ENCODE results near the gene PTPRT. TPM values are rescaled to one million over a fixed set of nuclear protein-coding genes. Genes with fewer than 3 reads are reported as not detected.

Gene PTPRT
- total and polyA plus RNA-seq, 10 of the 15 experiments (the other 5 are each of a cell fraction or from before 2014, with no cell fraction given) = not detected

DNA sequence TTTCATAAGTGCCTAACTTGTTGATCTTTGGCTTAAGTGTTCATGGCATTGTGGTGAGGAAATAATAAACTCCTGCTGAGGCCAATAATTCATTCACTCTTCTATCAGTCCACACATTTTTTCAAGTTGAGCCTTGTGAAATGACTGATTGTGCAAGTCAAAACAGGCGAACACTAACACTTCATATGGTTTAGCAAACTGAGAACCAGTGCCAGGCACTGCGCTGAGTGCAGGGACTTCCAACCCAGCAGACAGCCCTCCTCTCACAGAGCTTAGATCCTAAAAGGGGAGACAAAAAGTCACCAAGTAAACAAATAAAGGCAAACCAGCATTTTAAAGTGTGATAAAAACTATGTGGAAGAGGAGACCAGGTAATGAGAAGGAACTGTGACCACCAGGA, 435.0 kb downstream of the PTPRT start (continued):
- TF ChIP-seq, protein P1, sequence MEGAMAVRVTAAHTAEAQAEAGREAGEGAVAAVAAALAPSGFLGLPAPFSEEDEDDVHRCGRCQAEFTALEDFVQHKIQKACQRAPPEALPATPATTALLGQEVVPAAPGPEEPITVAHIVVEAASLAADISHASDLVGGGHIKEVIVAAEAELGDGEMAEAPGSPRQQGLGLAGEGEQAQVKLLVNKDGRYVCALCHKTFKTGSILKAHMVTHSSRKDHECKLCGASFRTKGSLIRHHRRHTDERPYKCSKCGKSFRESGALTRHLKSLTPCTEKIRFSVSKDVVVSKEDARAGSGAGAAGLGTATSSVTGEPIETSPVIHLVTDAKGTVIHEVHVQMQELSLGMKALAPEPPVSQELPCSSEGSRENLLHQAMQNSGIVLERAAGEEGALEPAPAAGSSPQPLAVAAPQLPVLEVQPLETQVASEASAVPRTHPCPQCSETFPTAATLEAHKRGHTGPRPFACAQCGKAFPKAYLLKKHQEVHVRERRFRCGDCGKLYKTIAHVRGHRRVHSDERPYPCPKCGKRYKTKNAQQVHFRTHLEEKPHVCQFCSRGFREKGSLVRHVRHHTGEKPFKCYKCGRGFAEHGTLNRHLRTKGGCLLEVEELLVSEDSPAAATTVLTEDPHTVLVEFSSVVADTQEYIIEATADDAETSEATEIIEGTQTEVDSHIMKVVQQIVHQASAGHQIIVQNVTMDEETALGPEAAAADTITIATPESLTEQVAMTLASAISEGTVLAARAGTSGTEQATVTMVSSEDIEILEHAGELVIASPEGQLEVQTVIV (IDR thresholded peaks at IDR 0.05; ENCODE audit: borderline replicate concordance, partially characterized antibody) = no peak
- TF ChIP-seq CEBPB (IDR thresholded peaks at IDR 0.05; ENCODE audit: borderline replicate concordance in 1 of 2, low read depth in 2 of 2, low read length in 2 of 2) (no peak), CHD4 (IDR thresholded peaks at IDR 0.05) (no peak)

DNA sequence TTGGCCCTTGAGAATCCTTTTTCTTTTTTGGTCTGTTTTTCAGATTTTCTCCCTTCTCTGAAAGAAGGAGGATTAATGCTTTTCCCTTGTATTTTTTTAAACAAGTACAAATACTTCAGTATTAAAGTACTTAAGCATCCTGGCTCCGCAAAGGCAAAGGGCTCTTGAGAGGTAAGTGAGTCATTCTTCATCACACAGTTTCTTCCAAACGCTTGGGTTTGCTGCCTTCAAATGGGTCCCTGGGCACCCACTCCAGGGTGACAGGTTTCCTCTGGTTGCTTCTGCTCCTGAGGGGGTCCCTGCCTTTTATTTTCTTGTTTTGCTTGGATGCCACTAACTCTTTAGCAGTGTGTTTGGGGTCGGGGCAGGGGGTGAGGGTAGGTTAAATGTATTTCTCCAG, 437.1 kb downstream of the PTPRT start:
- ChIA-PET SMC1A (ENCODE audit: uncharacterized antibody, unreplicated experiment) (interaction anchor here (0.6 kb wide), 1 partner anchor 675 kb away, joined by 3 read pairs; no protein-coding TSS in a partner anchor), POLR2A (no interaction called here), CTCF (no interaction called here), RAD21 (ENCODE audit: unreplicated experiment) (no interaction called here)
- Histone ChIP-seq H3K79me2 (ENCODE audit: control insufficient read depth, insufficient read depth, low read length) (no peaks in the 10 kb centered on the region), H4K20me1 (ENCODE audit: control insufficient read depth, insufficient read depth) (no peaks in the 10 kb centered on the region), H3K4me1 (ENCODE audit: control insufficient read depth, insufficient read depth, low read length) (no peaks in the 10 kb centered on the region), H3K27ac (ENCODE audit: control insufficient read depth, insufficient read depth) (no peak overlapping the region), H3K9ac (ENCODE audit: control insufficient read depth, insufficient read depth, low read length) (no peak overlapping the region), H3K4me3 (no peak overlapping the region), H3K27me3 (replicated peaks in 1 of 2; ENCODE audit: control insufficient read depth in 2 of 2, insufficient read depth in 2 of 2, low read length in 1 of 2) (no peaks in the 10 kb centered on the region), H2AFZ (ENCODE audit: control insufficient read depth, low read depth, low read length) (no peak overlapping the region), H3K4me2 (ENCODE audit: control insufficient read depth, insufficient read depth) (no peak overlapping the region), H3K9me3 (replicated peaks; ENCODE audit: control insufficient read depth, insufficient read depth, low read length) (no peaks in the 10 kb centered on the region), H3K36me3 (ENCODE audit: control insufficient read depth in 2 of 2, insufficient read depth in 2 of 2, low read length in 1 of 2) (no peaks in the 10 kb centered on the region)
- DNase-seq (ENCODE audit: low read depth, low spot score) (no peak), ATAC-seq (no peak), FAIRE-seq (no peak)
- no TSS peak for BruUV-seq (replicated peaks)
- intact Hi-C loops (cut with micrococcal nuclease; ENCODE audit: unreplicated experiment) (no loop called here), in situ Hi-C loops (cut with MboI) (no loop called here)
- WGBS (ENCODE audit: insufficient coverage, insufficient replicate concordance, low lambda C conversion rate, missing lambda C conversion rate) = 21% methylated on average over 3 of the region's 3 CpGs
- TF ChIP-seq, protein P2, sequence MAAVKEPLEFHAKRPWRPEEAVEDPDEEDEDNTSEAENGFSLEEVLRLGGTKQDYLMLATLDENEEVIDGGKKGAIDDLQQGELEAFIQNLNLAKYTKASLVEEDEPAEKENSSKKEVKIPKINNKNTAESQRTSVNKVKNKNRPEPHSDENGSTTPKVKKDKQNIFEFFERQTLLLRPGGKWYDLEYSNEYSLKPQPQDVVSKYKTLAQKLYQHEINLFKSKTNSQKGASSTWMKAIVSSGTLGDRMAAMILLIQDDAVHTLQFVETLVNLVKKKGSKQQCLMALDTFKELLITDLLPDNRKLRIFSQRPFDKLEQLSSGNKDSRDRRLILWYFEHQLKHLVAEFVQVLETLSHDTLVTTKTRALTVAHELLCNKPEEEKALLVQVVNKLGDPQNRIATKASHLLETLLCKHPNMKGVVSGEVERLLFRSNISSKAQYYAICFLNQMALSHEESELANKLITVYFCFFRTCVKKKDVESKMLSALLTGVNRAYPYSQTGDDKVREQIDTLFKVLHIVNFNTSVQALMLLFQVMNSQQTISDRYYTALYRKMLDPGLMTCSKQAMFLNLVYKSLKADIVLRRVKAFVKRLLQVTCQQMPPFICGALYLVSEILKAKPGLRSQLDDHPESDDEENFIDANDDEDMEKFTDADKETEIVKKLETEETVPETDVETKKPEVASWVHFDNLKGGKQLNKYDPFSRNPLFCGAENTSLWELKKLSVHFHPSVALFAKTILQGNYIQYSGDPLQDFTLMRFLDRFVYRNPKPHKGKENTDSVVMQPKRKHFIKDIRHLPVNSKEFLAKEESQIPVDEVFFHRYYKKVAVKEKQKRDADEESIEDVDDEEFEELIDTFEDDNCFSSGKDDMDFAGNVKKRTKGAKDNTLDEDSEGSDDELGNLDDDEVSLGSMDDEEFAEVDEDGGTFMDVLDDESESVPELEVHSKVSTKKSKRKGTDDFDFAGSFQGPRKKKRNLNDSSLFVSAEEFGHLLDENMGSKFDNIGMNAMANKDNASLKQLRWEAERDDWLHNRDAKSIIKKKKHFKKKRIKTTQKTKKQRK (IDR thresholded peaks at IDR 0.05; ENCODE audit: low read depth, low read length) = no peak
- TF ChIP-seq, protein P3, sequence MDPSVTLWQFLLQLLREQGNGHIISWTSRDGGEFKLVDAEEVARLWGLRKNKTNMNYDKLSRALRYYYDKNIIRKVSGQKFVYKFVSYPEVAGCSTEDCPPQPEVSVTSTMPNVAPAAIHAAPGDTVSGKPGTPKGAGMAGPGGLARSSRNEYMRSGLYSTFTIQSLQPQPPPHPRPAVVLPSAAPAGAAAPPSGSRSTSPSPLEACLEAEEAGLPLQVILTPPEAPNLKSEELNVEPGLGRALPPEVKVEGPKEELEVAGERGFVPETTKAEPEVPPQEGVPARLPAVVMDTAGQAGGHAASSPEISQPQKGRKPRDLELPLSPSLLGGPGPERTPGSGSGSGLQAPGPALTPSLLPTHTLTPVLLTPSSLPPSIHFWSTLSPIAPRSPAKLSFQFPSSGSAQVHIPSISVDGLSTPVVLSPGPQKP (IDR thresholded peaks at IDR 0.05; ENCODE audit: low read depth, low read length) = no peak
- TF ChIP-seq BACH1 (IDR thresholded peaks at IDR 0.05; ENCODE audit: borderline replicate concordance) = no peak
- TF ChIP-seq SREBF1 (IDR thresholded peaks at IDR 0.05; ENCODE audit: low read length) = no peak
- TF ChIP-seq, protein P4, sequence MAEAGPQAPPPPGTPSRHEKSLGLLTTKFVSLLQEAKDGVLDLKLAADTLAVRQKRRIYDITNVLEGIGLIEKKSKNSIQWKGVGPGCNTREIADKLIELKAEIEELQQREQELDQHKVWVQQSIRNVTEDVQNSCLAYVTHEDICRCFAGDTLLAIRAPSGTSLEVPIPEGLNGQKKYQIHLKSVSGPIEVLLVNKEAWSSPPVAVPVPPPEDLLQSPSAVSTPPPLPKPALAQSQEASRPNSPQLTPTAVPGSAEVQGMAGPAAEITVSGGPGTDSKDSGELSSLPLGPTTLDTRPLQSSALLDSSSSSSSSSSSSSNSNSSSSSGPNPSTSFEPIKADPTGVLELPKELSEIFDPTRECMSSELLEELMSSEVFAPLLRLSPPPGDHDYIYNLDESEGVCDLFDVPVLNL (IDR thresholded peaks at IDR 0.05; ENCODE audit: low read depth, low read length) = no peak
- no peak for TF ChIP-seq CREB1 (IDR thresholded peaks at IDR 0.05; ENCODE audit: low read depth)
- no peak for TF ChIP-seq MEF2B (IDR thresholded peaks at IDR 0.05; ENCODE audit: partially characterized antibody, poor library complexity, severe bottlenecking)
- no peak for TF ChIP-seq TARDBP (IDR thresholded peaks at IDR 0.05; ENCODE audit: borderline replicate concordance)
- TF ChIP-seq, protein P5, sequence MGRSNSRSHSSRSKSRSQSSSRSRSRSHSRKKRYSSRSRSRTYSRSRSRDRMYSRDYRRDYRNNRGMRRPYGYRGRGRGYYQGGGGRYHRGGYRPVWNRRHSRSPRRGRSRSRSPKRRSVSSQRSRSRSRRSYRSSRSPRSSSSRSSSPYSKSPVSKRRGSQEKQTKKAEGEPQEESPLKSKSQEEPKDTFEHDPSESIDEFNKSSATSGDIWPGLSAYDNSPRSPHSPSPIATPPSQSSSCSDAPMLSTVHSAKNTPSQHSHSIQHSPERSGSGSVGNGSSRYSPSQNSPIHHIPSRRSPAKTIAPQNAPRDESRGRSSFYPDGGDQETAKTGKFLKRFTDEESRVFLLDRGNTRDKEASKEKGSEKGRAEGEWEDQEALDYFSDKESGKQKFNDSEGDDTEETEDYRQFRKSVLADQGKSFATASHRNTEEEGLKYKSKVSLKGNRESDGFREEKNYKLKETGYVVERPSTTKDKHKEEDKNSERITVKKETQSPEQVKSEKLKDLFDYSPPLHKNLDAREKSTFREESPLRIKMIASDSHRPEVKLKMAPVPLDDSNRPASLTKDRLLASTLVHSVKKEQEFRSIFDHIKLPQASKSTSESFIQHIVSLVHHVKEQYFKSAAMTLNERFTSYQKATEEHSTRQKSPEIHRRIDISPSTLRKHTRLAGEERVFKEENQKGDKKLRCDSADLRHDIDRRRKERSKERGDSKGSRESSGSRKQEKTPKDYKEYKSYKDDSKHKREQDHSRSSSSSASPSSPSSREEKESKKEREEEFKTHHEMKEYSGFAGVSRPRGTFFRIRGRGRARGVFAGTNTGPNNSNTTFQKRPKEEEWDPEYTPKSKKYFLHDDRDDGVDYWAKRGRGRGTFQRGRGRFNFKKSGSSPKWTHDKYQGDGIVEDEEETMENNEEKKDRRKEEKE (IDR thresholded peaks at IDR 0.05) = no peak
